GM19099 (cell line): ENCODE measurements around the gene DIP2C.

Experiments used
- POLR2A ChIP-seq: IDR thresholded peaks from 3 replicates; pipeline ENCODE4 v1.6.1; 2011; ENCODE audit warnings: low read depth; ENCODE audit not compliant: insufficient read length; ENCODE audit errors: extremely low read depth

The DIP2C gene

DNA sequence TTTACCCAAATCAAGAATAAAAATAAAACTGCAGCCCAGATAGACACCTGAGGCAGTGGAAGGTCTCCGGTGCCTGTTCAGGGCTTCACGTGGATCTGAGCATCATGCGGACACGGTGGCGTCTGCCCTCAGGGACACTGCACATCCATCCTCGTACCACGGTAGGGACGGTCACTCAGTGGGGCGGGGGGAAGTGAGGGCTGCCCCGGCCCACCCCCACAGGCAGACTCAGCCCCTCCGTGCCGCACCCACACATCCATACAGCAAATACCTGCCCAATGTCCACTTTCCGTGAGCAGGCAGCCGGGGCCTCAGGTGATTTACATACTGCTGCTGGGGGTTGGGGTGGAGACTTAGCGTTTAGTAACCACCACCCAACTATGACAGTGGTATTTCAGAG is 207.8 kb downstream of the DIP2C start:
- TF ChIP-seq POLR2A: no peak

GRCh38 chr10:480928-481552 is 208.4 kb downstream of the DIP2C start:
- no peak for TF ChIP-seq POLR2A

DNA sequence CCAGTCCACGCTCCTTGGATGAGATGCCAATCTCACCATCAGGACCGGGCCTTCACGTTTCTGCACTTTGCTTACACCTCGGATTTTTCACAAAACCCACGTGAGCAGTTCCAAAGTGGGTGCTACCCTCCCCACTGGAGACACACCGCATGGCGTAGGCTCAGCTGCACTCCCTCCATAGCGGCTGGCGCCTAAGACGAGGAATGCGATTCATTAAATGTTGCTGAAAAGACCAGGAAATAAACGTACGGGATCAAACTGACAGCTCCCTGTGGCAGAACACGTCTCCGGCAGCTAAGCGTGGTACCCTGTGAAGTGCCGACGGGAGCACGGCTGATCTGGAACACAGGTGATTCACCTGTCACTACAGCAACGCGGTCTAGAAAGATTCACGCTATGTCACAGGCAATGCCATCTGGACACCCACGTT is 209.0 kb downstream of the DIP2C start:
- no peak for TF ChIP-seq POLR2A

GRCh38 chr10:478471-479245 is 210.8 kb downstream of the DIP2C start:
- no peak for TF ChIP-seq POLR2A

- no peak for TF ChIP-seq POLR2A
Observed at GRCh38 chr10:477620-478019, 211.8 kb downstream of the DIP2C start.

- TF ChIP-seq POLR2A: no peak
Observed at GRCh38 chr10:476455-476780, 213.1 kb downstream of the DIP2C start.

GRCh38 chr10:475709-476454 is 213.6 kb downstream of the DIP2C start:
- no peak for TF ChIP-seq POLR2A

DNA sequence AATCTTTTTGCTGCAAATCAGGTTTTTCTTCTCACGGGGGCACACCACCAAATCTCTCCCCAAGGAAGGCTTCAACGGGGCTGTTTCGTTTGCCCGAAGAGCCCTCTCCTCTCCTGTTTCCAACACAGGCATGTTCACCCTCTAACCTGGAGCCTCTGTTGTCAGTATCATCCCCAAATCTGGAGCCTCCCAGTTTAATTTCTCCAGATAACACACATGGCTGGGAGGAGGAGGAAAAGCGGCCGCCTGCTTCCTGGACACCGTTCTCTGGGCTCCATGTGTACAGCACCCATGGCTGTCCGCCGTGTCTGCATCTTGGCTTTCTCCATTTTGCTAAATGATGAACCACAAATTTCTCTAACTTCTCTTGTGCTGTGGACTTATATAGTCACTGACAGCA is 214.5 kb downstream of the DIP2C start:
- TF ChIP-seq POLR2A: no peak

DNA sequence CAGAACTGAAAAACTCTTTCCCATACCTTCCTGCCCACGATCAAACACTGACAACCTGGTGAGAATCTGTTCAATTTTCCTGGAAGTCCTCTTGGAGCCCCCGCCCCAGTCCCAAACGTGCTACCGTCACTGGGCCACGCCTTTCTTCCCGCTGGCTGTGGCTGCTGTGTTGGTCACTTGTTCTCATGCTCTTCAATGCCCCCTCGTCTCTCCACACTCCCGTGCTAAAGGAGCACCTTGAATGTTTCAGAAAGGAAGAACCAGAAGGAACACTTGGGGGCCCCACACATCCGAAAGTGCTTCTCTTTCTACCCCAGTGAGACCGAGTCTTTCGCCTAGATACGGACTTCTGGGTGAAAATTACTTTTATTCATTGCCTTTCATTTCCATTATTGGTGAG is 215.1 kb downstream of the DIP2C start:
- TF ChIP-seq POLR2A: no peak

- no peak for TF ChIP-seq POLR2A
Observed at GRCh38 chr10:472241-472910, 217.1 kb downstream of the DIP2C start.

DNA sequence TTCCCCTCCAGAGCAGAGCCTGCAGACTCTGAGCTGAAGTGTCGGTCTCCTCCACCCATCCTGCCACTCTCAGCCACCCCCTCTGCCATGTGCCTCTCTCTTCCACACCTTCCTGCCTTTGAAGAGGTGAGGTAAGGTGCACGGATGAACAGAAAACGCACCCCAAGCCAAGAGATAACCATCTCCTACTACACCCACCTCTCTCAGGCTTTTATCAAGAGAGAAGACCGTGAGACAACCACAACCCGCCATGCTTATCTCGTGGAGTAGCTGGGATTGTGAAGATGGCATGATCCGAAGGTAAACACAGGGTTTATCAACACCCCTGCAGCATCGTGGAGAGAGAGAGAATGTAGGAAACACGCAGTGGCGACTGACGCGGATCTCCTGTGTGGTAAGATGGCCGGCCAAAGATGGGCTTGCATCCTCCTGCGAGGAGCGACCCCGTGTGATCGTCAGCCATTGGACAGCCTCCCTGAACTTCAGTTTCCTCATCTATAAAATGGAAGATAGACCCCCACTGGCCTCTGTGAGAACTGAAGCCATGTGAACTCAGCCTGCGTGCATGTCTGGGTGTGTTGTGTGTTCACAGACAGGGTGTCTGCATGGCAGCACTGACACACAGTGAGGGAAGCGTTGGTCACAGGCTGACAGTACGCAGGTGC is 219.0 kb downstream of the DIP2C start:
- no peak for TF ChIP-seq POLR2A

DNA sequence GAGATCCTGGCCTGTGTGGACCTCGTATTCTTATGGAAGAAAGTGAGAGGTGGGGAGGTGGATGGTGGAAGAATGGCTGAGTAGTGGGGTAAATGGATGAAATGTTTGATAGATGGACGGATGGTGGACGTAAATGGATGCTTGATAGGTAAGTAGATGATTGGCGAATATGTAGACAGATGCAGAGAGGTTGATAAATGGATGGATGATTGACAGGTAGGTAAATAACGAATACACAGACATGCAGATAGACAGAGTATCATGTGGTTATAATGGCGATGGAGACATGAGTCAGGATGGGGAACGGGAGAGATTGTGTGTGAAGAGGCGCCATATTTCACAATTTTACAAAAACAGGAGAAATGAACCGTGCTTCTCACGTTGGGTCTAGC is 219.5 kb downstream of the DIP2C start:
- no peak for TF ChIP-seq POLR2A

GRCh38 chr10:459743-460142 is 229.7 kb downstream of the DIP2C start:
- no peak for TF ChIP-seq POLR2A

GRCh38 chr10:458421-458851 is 231.0 kb downstream of the DIP2C start:
- TF ChIP-seq POLR2A: no peak

GRCh38 chr10:456486-456885 is 233.0 kb downstream of the DIP2C start:
- TF ChIP-seq POLR2A: no peak
